IMR-90 (cell line): ENCODE measurements around the gene SLC27A4.

Experiments
- BHLHE40 ChIP-seq: fragments of 150-350 bp; IDR thresholded peaks from 2 replicates; pipeline ENCODE4 v1.6.1; 2016; ENCODE audit warnings: mild to moderate bottlenecking, low read depth, low read length
- CHD1 ChIP-seq: IDR thresholded peaks from 2 replicates; pipeline ENCODE4 v1.6.1; 2012; ENCODE audit warnings: low read depth, low read length, improper control_type of control experiment
- CTCF ChIP-seq: conservative IDR thresholded peaks from 2 replicates; pipeline ENCODE4 v1.5.1; 2012; ENCODE audit warnings: mild to moderate bottlenecking, low read depth, low read length, improper control_type of control experiment
- ELK1 ChIP-seq: fragments of 150-350 bp; IDR thresholded peaks from 2 replicates; pipeline ENCODE4 v1.6.1; 2016; ENCODE audit warnings: low read depth, mild to moderate bottlenecking, low read length, moderate library complexity, borderline replicate concordance
- MXI1 ChIP-seq: IDR thresholded peaks from 2 replicates; pipeline ENCODE4 v1.6.1; 2012; ENCODE audit warnings: low read depth, mild to moderate bottlenecking, low read length, moderate library complexity, borderline replicate concordance
- NFE2L2 ChIP-seq: fragments of 150-350 bp; IDR thresholded peaks from 2 replicates; pipeline ENCODE4 v1.6.1; 2016; ENCODE audit warnings: low read depth, mild to moderate bottlenecking, low read length
- POLR2A ChIP-seq: IDR thresholded peaks from 2 replicates; pipeline ENCODE4 v1.6.1; 2012; ENCODE audit warnings: mild to moderate bottlenecking, low read depth, low read length
- RAD21 ChIP-seq: IDR thresholded peaks from 2 replicates; pipeline ENCODE4 v1.6.1; 2012; ENCODE audit warnings: low read length, improper control_type of control experiment
- TF ChIP-seq, protein P1 (sequence below): fragments of 150-350 bp; IDR thresholded peaks from 2 replicates; pipeline ENCODE4 v1.6.1; 2017; ENCODE audit warnings: mild to moderate bottlenecking, antibody characterized with exemption, low read length, low read depth

GRCh38 chr9:128317629-128318028 is 22.7 kb upstream of the SLC27A4 start:
- TF ChIP-seq POLR2A (no peak), CTCF (no peak), RAD21 (no peak), BHLHE40 (no peak), CHD1 (no peak), NFE2L2 (no peak), ELK1 (no peak), MXI1 (no peak)
- TF ChIP-seq, protein P1, sequence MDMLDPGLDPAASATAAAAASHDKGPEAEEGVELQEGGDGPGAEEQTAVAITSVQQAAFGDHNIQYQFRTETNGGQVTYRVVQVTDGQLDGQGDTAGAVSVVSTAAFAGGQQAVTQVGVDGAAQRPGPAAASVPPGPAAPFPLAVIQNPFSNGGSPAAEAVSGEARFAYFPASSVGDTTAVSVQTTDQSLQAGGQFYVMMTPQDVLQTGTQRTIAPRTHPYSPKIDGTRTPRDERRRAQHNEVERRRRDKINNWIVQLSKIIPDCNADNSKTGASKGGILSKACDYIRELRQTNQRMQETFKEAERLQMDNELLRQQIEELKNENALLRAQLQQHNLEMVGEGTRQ = no peak
